Peyer's patch (tissue), 4 donors: ENCODE results near the gene TRAP1. TPM values are rescaled to one million over a fixed set of nuclear protein-coding genes. Genes with fewer than 3 reads are reported as not detected.

Experiments
- DNase-seq, 3 donors: peaks; one replicate each; pipeline ENCODE4 v3.0.0-alpha.2; 2017 to 2019
- H3K27ac ChIP-seq, 4 donors: fragments of 200-600 bp; sonication (generic); one replicate each; pipeline ENCODE4 v1.5.1; 2016 to 2019
- H3K27me3 ChIP-seq, 2 donors: fragments of 200-600 bp; sonication (generic); one replicate each; pipeline ENCODE4 v1.5.1; 2019
- H3K36me3 ChIP-seq, 3 donors: fragments of 200-600 bp; sonication (generic); one replicate each; pipeline ENCODE4 v1.5.1; 2016 to 2019
- H3K4me1 ChIP-seq, 4 donors: fragments of 200-600 bp; sonication (generic); one replicate each; pipeline ENCODE4 v1.5.1; 2016 to 2019
- H3K4me3 ChIP-seq, 4 donors: fragments of 200-600 bp; sonication (generic); 1 replicate in 3 of 4; 2 replicates in 1 of 4; pipeline ENCODE4 v1.5.1; 2016 to 2019; ENCODE audit warnings: mild to moderate bottlenecking in 1 of 4
- H3K9me3 ChIP-seq, 4 donors: fragments of 200-600 bp; sonication (generic); one replicate each; pipeline ENCODE4 v1.5.1; 2016 to 2019; ENCODE audit warnings: mild to moderate bottlenecking in 1 of 4
- CTCF ChIP-seq, 6 experiments: fragments of 450-650 bp in 4 of 6; fragments of 200-600 bp in 2 of 6; sonication (generic) in 1 of 6; IDR thresholded peaks; one replicate each; pipeline ENCODE4 v1.5.1; 2017 to 2019; ENCODE audit warnings: antibody characterized with exemption in 6 of 6, mild to moderate bottlenecking in 3 of 6, moderate library complexity in 1 of 6
- POLR2A ChIP-seq, 2 donors: fragments of 450-650 bp; IDR thresholded peaks; one replicate each; pipeline ENCODE4 v1.5.1; 2017; ENCODE audit warnings: antibody characterized with exemption in 2 of 2, mild to moderate bottlenecking in 2 of 2, moderate library complexity in 2 of 2
- total RNA-seq, 4 donors: library from RNA; depleted of rRNA; stranded (reverse); fragments of >200 nt; gene quantifications; one replicate each; pipeline ENCODE4 v1.1.0, GENCODE V29; 2016

Gene TRAP1
- total RNA-seq, 4 donors from 2014 or later, result 18.9 to 151 (median 52.8) TPM

GRCh38 chr16:3665508-3665907 is 51.8 kb downstream of the TRAP1 start:
- H3K27ac ChIP-seq, result no peak overlapping the region
- TF ChIP-seq POLR2A (IDR thresholded peaks at IDR 0.05) (no peak), CTCF (IDR thresholded peaks at IDR 0.05) (no peak)
- H3K27me3 ChIP-seq, result no peaks in the 10 kb centered on the region
- peaks cover 0 to 50% (median 0%) of the 10 kb centered on the region in 3 donors for H3K36me3 ChIP-seq
- H3K4me3 ChIP-seq, result no peak overlapping the region
- H3K4me1 ChIP-seq, result no peaks in the 10 kb centered on the region
- no peaks in the 10 kb centered on the region for H3K9me3 ChIP-seq
- no peak for DNase-seq

GRCh38 chr16:3664187-3664896 is 53.0 kb downstream of the TRAP1 start:
- Histone ChIP-seq H3K4me3 (no peak overlapping the region), H3K27ac (no peak overlapping the region), H3K9me3 (no peaks in the 10 kb centered on the region), H3K4me1 (no peaks in the 10 kb centered on the region), H3K27me3 (no peaks in the 10 kb centered on the region), H3K36me3 (peaks cover 0 to 62% (median under 1%) of the 10 kb centered on the region in 3 donors)
- no peak for DNase-seq
- TF ChIP-seq POLR2A (IDR thresholded peaks at IDR 0.05) (no peak), CTCF (IDR thresholded peaks at IDR 0.05) (no peak)

- H3K27ac ChIP-seq, result no peak overlapping the region
- H3K4me3 ChIP-seq, result no peak overlapping the region
- H3K9me3 ChIP-seq, result no peaks in the 10 kb centered on the region
- no peak for TF ChIP-seq CTCF (IDR thresholded peaks at IDR 0.05)
- no peak for TF ChIP-seq POLR2A (IDR thresholded peaks at IDR 0.05)
- H3K4me1 ChIP-seq, result no peaks in the 10 kb centered on the region
- H3K27me3 ChIP-seq, result no peaks in the 10 kb centered on the region
- peak in 1 of 3 donors; percentile 54 for DNase-seq
- peaks cover 0 to 69% (median 3%) of the 10 kb centered on the region in 3 donors for H3K36me3 ChIP-seq
These were observed 54.7 kb downstream of the TRAP1 start for GRCh38 chr16:3662601-3663000.

GRCh38 chr16:3661922-3662321 is 55.4 kb downstream of the TRAP1 start:
- H3K4me3 ChIP-seq, result no peak overlapping the region
- TF ChIP-seq CTCF (IDR thresholded peaks at IDR 0.05), result no peak
- TF ChIP-seq POLR2A (IDR thresholded peaks at IDR 0.05), result no peak
- H3K9me3 ChIP-seq, result no peaks in the 10 kb centered on the region
- no peaks in the 10 kb centered on the region for H3K4me1 ChIP-seq
- peak in 1 of 3 donors; percentile 50 for DNase-seq
- H3K27me3 ChIP-seq, result no peaks in the 10 kb centered on the region
- peaks cover 0 to 76% (median 3%) of the 10 kb centered on the region in 3 donors for H3K36me3 ChIP-seq
- no peak overlapping the region for H3K27ac ChIP-seq

GRCh38 chr16:3661311-3661710 is 56.0 kb downstream of the TRAP1 start:
- TF ChIP-seq CTCF (IDR thresholded peaks at IDR 0.05) (no peak), POLR2A (IDR thresholded peaks at IDR 0.05) (no peak)
- H3K36me3 ChIP-seq, result peaks cover 0 to 82% (median 3%) of the 10 kb centered on the region in 3 donors
- peak in 1 of 3 donors; percentile 45 for DNase-seq
- H3K27me3 ChIP-seq, result no peaks in the 10 kb centered on the region
- H3K27ac ChIP-seq, result no peak overlapping the region
- H3K4me3 ChIP-seq, result no peak overlapping the region
- no peaks in the 10 kb centered on the region for H3K4me1 ChIP-seq
- H3K9me3 ChIP-seq, result no peaks in the 10 kb centered on the region
